Activated T-cell treated with anti-CD3 and anti-CD28 coated beads, Interleukin-2, amount 50 U/mL, for 72 hours (primary cell): ENCODE data around the gene ARHGAP15. TPM values are rescaled to one million over a fixed set of nuclear protein-coding genes. Genes with fewer than 3 reads are reported as not detected.

Experiments used
- ATAC-seq, 2 donors: fragments of 150-1000 bp; cut with Tn5 transposase; replicated peaks in 1 of 2; 2 replicates each; pipeline ENCODE4 v1.10.0; 2021; ENCODE audit warnings: moderate library complexity in 2 of 2, mild to moderate bottlenecking in 1 of 2
- DNase-seq, 2 donors: peaks; one replicate each; pipeline ENCODE4 v3.0.0; 2021 to 2022; ENCODE audit warnings: mixed read lengths in 1 of 2
- H3K27ac Mint-ChIP-seq: one replicate; pipeline ENCODE4 v1.8.0; 2022; ENCODE audit warnings: mild to moderate bottlenecking, moderate library complexity, mixed read lengths
- H3K27me3 Mint-ChIP-seq: one replicate; pipeline ENCODE4 v1.8.0; 2022; ENCODE audit warnings: low read depth, mixed read lengths
- H3K36me3 Mint-ChIP-seq, 2 donors: one replicate each; pipeline ENCODE4 v1.8.0; 2022; ENCODE audit warnings: mixed read lengths in 2 of 2, mild to moderate bottlenecking in 1 of 2; ENCODE audit not compliant: insufficient read depth in 2 of 2
- H3K4me1 Mint-ChIP-seq: one replicate; pipeline ENCODE4 v1.8.0; 2022; ENCODE audit warnings: low read depth, mixed read lengths
- H3K4me3 Mint-ChIP-seq, 2 donors: one replicate each; pipeline ENCODE4 v1.8.0; 2022; ENCODE audit warnings: mild to moderate bottlenecking in 2 of 2, mixed read lengths in 2 of 2, moderate library complexity in 2 of 2
- H3K9me3 Mint-ChIP-seq, 2 donors: one replicate each; pipeline ENCODE4 v1.8.0; 2022; ENCODE audit warnings: mixed read lengths in 2 of 2
- total RNA-seq, 2 donors: library from RNA; stranded (reverse); gene quantifications; one replicate each; pipeline ENCODE4 v1.2.3, GENCODE V29; 2022

The ARHGAP15 gene
- total RNA-seq, 2 donors from 2014 or later = 94.6 to 111 TPM

- Mint-ChIP-seq H3K4me1 (peaks cover 5% of the 10 kb centered on the region), H3K36me3 (no peaks in the 10 kb centered on the region), H3K27ac (no peak overlapping the region), H3K27me3 (peaks cover 29% of the 10 kb centered on the region), H3K9me3 (peaks cover 2 to 3% of the 10 kb centered on the region in 2 donors), H3K4me3 (no peak overlapping the region)
- ATAC-seq (no peak), DNase-seq (no peak)
Observed at GRCh38 chr2:143786026-143786765, 657.0 kb downstream of the ARHGAP15 start.

- Mint-ChIP-seq H3K27me3 (peaks cover 29% of the 10 kb centered on the region), H3K36me3 (no peaks in the 10 kb centered on the region), H3K9me3 (peaks cover 2 to 3% of the 10 kb centered on the region in 2 donors), H3K27ac (no peak overlapping the region), H3K4me3 (no peak overlapping the region), H3K4me1 (peaks cover 5% of the 10 kb centered on the region)
- DNase-seq (no peak), ATAC-seq (peak in 1 of 2 donors; percentile 50)
Observed at GRCh38 chr2:143787674-143788073, 658.5 kb downstream of the ARHGAP15 start.

- Mint-ChIP-seq H3K27ac (no peak overlapping the region), H3K27me3 (peaks cover 35% of the 10 kb centered on the region), H3K36me3 (no peaks in the 10 kb centered on the region), H3K4me3 (no peak overlapping the region), H3K9me3 (peaks cover 2 to 3% of the 10 kb centered on the region in 2 donors), H3K4me1 (peaks cover 2% of the 10 kb centered on the region)
- ATAC-seq (no peak), DNase-seq (no peak)
Observed at GRCh38 chr2:143792602-143793001, 663.4 kb downstream of the ARHGAP15 start.

- no peak for DNase-seq
- Mint-ChIP-seq H3K4me3 (no peak overlapping the region), H3K9me3 (peaks cover 1 to 2% of the 10 kb centered on the region in 2 donors), H3K27me3 (peaks cover 27% of the 10 kb centered on the region), H3K27ac (no peak overlapping the region), H3K4me1 (no peaks in the 10 kb centered on the region), H3K36me3 (no peaks in the 10 kb centered on the region)
- no peak for ATAC-seq
Observed at GRCh38 chr2:143793381-143793780, 664.2 kb downstream of the ARHGAP15 start.

GRCh38 chr2:143796051-143796450 is 666.8 kb downstream of the ARHGAP15 start:
- no peaks in the 10 kb centered on the region for H3K9me3 Mint-ChIP-seq
- H3K36me3 Mint-ChIP-seq = no peaks in the 10 kb centered on the region
- no peaks in the 10 kb centered on the region for H3K4me1 Mint-ChIP-seq
- DNase-seq (no peak), ATAC-seq (no peak)
- peaks cover 10% of the 10 kb centered on the region for H3K27me3 Mint-ChIP-seq
- H3K4me3 Mint-ChIP-seq = no peak overlapping the region
- H3K27ac Mint-ChIP-seq = no peak overlapping the region

- H3K4me1 Mint-ChIP-seq = peaks cover 9% of the 10 kb centered on the region
- peaks cover 0 to 3% of the 10 kb centered on the region in 2 donors for H3K9me3 Mint-ChIP-seq
- H3K27ac Mint-ChIP-seq = no peak overlapping the region
- H3K4me3 Mint-ChIP-seq = no peak overlapping the region
- no peak for DNase-seq
- no peak for ATAC-seq
- no peaks in the 10 kb centered on the region for H3K36me3 Mint-ChIP-seq
- H3K27me3 Mint-ChIP-seq = peaks cover 10% of the 10 kb centered on the region
Observed at GRCh38 chr2:143801561-143801960, 672.3 kb downstream of the ARHGAP15 start.

GRCh38 chr2:143802242-143802641 is 673.0 kb downstream of the ARHGAP15 start:
- Mint-ChIP-seq H3K36me3 (no peaks in the 10 kb centered on the region), H3K27me3 (peaks cover 10% of the 10 kb centered on the region), H3K4me1 (peaks cover 9% of the 10 kb centered on the region), H3K4me3 (peak overlapping the region in 1 of 2 donors; percentile 56), H3K9me3 (peaks cover 0 to 3% of the 10 kb centered on the region in 2 donors), H3K27ac (no peak overlapping the region)
- ATAC-seq (peak in 1 of 2 donors; percentile 49), DNase-seq (no peak)

- peaks cover 10% of the 10 kb centered on the region for H3K27me3 Mint-ChIP-seq
- H3K4me3 Mint-ChIP-seq = peak overlapping the region in 1 of 2 donors; percentile 56
- no peaks in the 10 kb centered on the region for H3K36me3 Mint-ChIP-seq
- H3K27ac Mint-ChIP-seq = peak overlapping the region; percentile 31
- peaks cover 0 to 3% of the 10 kb centered on the region in 2 donors for H3K9me3 Mint-ChIP-seq
- DNase-seq (no peak), ATAC-seq (peak; percentile 59 to 80)
- peaks cover 9% of the 10 kb centered on the region for H3K4me1 Mint-ChIP-seq
Observed at GRCh38 chr2:143802871-143803650, 673.8 kb downstream of the ARHGAP15 start.

- Mint-ChIP-seq H3K36me3 (no peaks in the 10 kb centered on the region), H3K4me1 (peaks cover 9% of the 10 kb centered on the region), H3K9me3 (peaks cover 0 to 3% of the 10 kb centered on the region in 2 donors), H3K27ac (no peak overlapping the region), H3K4me3 (no peak overlapping the region), H3K27me3 (peaks cover 10% of the 10 kb centered on the region)
- DNase-seq (no peak), ATAC-seq (no peak)
Observed at GRCh38 chr2:143803936-143804335, 674.7 kb downstream of the ARHGAP15 start.

GRCh38 chr2:143805666-143806065 is 676.4 kb downstream of the ARHGAP15 start:
- no peaks in the 10 kb centered on the region for H3K36me3 Mint-ChIP-seq
- no peak overlapping the region for H3K27ac Mint-ChIP-seq
- peaks cover 10% of the 10 kb centered on the region for H3K27me3 Mint-ChIP-seq
- peaks cover 9% of the 10 kb centered on the region for H3K4me1 Mint-ChIP-seq
- H3K4me3 Mint-ChIP-seq = no peak overlapping the region
- H3K9me3 Mint-ChIP-seq = peaks cover 0 to 3% of the 10 kb centered on the region in 2 donors
- ATAC-seq = no peak
- DNase-seq = no peak

GRCh38 chr2:143807192-143807591 is 678.0 kb downstream of the ARHGAP15 start:
- Mint-ChIP-seq H3K27me3 (peaks cover 10% of the 10 kb centered on the region), H3K27ac (no peak overlapping the region), H3K36me3 (no peaks in the 10 kb centered on the region), H3K9me3 (peaks cover 2 to 5% of the 10 kb centered on the region in 2 donors), H3K4me3 (no peak overlapping the region), H3K4me1 (peaks cover 9% of the 10 kb centered on the region)
- ATAC-seq (no peak), DNase-seq (no peak)

GRCh38 chr2:143807671-143808070 is 678.5 kb downstream of the ARHGAP15 start:
- Mint-ChIP-seq H3K4me1 (peaks cover 9% of the 10 kb centered on the region), H3K36me3 (no peaks in the 10 kb centered on the region), H3K27me3 (peaks cover 10% of the 10 kb centered on the region), H3K4me3 (no peak overlapping the region), H3K27ac (no peak overlapping the region), H3K9me3 (peaks cover 3 to 5% of the 10 kb centered on the region in 2 donors)
- no peak for ATAC-seq
- no peak for DNase-seq

GRCh38 chr2:143808166-143808565 is 678.9 kb downstream of the ARHGAP15 start:
- H3K9me3 Mint-ChIP-seq = peaks cover 3 to 5% of the 10 kb centered on the region in 2 donors
- DNase-seq = no peak
- no peak overlapping the region for H3K27ac Mint-ChIP-seq
- peaks cover 10% of the 10 kb centered on the region for H3K27me3 Mint-ChIP-seq
- H3K36me3 Mint-ChIP-seq = no peaks in the 10 kb centered on the region
- H3K4me3 Mint-ChIP-seq = no peak overlapping the region
- H3K4me1 Mint-ChIP-seq = peaks cover 4% of the 10 kb centered on the region
- no peak for ATAC-seq
